Measurements from ENCODE around the gene SYT7. TPM values are rescaled to one million over a fixed set of nuclear protein-coding genes. Genes with fewer than 3 reads are reported as not detected.

Gene SYT7
- total and polyA plus RNA-seq, 4 donors: 2.1 to 114 (median 30.8) TPM

- TF ChIP-seq FOXA1 (IDR thresholded peaks at IDR 0.05) (peak; percentile 58), REST (IDR thresholded peaks at IDR 0.05) (peak; percentile 83)
Observed at GRCh38 chr11:61531044-61531443, 49.8 kb downstream of the SYT7 start (continued).

DNA sequence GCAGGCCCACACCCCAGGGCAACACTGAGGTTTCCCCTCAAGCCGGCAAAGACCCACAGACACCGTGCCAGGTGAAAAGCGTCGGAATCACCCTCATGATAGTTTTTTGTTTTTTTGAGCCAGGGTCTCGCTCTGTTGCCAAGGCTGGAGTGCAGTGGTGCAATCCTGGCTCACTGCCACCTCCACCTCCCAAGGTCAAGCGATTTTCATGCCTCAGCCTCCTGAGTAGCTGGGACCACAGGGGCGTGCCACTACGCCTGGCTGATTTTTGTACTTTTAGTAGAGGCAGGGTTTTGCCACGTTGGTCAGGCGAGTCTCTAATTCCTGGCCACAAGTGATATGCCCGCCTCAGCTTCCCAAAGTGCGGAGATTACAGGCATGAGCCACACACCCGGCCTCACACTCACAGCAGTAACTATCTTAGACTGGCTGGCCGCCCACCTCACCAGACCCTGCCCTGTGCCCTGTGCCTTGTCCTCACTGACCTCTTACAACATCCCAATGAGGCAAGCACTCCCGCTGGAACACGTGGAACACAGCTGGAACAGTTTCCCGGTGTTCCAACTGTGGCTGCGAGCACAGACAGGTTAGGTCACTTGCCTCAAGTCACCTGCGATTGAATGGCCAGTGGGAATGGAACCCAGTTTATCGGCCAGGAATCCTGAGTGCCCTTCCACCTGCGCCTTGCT lies 51.2 kb downstream of the SYT7 start:
- Histone ChIP-seq H3K27me3 (ENCODE audit: control insufficient read depth in 4 of 4, insufficient read depth in 4 of 4, low read length in 3 of 4) (no peaks in the 10 kb centered on the region), H3K9me3 (ENCODE audit: control insufficient read depth in 4 of 4, low read length in 3 of 4) (no peaks in the 10 kb centered on the region), H3K4me3 (ENCODE audit: low read depth in 1 of 3, low read length in 3 of 3) (peak overlapping the region; percentile 34 to 62 (median 52)), H3K4me1 (ENCODE audit: control insufficient read depth in 4 of 4, insufficient read depth in 4 of 4, low read length in 3 of 4) (peaks cover 21 to 63% (median 48%) of the 10 kb centered on the region in 4 donors), H3K9ac (ENCODE audit: low read depth in 1 of 2, low read length in 2 of 2) (peak overlapping the region in 1 of 2 donors; percentile 19), H3K36me3 (ENCODE audit: control insufficient read depth in 4 of 4, insufficient read depth in 3 of 4, low read depth in 1 of 4, low read length in 3 of 4) (peaks cover 5 to 21% (median 12%) of the 10 kb centered on the region in 4 donors), H3K27ac (ENCODE audit: low read depth in 1 of 2, low read length in 2 of 2) (peak overlapping the region; percentile 85 to 90)
- WGBS: 36% methylated on average over 21 of the region's 21 CpGs
- peak; percentile 70 for DNase-seq (ENCODE audit: low spot score)
- TF ChIP-seq, protein P1, sequence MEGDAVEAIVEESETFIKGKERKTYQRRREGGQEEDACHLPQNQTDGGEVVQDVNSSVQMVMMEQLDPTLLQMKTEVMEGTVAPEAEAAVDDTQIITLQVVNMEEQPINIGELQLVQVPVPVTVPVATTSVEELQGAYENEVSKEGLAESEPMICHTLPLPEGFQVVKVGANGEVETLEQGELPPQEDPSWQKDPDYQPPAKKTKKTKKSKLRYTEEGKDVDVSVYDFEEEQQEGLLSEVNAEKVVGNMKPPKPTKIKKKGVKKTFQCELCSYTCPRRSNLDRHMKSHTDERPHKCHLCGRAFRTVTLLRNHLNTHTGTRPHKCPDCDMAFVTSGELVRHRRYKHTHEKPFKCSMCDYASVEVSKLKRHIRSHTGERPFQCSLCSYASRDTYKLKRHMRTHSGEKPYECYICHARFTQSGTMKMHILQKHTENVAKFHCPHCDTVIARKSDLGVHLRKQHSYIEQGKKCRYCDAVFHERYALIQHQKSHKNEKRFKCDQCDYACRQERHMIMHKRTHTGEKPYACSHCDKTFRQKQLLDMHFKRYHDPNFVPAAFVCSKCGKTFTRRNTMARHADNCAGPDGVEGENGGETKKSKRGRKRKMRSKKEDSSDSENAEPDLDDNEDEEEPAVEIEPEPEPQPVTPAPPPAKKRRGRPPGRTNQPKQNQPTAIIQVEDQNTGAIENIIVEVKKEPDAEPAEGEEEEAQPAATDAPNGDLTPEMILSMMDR (IDR thresholded peaks at IDR 0.05; ENCODE audit: low read depth, low read length, missing input control): no peak
- TF ChIP-seq YY1 (IDR thresholded peaks at IDR 0.05) (peak; percentile 37), EGR1 (IDR thresholded peaks at IDR 0.05; ENCODE audit: low read depth in 2 of 2) (peak; percentile 44 to 60), GABPA (IDR thresholded peaks at IDR 0.05 in 1 of 2, conservative IDR thresholded peaks at IDR 0.05 in 1 of 2) (no peak), FOXA2 (IDR thresholded peaks at IDR 0.05) (peak; percentile 67), REST (IDR thresholded peaks at IDR 0.05) (peak; percentile 79), TAF1 (conservative IDR thresholded peaks at IDR 0.05) (no peak), FOXA1 (IDR thresholded peaks at IDR 0.05) (peak; percentile 51), RAD21 (IDR thresholded peaks at IDR 0.05) (no peak), RXRA (IDR thresholded peaks at IDR 0.05) (peak; percentile 99 to 100), SP1 (IDR thresholded peaks at IDR 0.05) (peak; percentile 99), NR2F2 (IDR thresholded peaks at IDR 0.05) (peak; percentile 90), JUND (IDR thresholded peaks at IDR 0.05) (peak; percentile 76 to 85), HNF4A (conservative IDR thresholded peaks at IDR 0.05) (peak; percentile 98), HNF4G (IDR thresholded peaks at IDR 0.05) (peak; percentile 88), ZBTB33 (IDR thresholded peaks at IDR 0.05) (peak; percentile 79)
- TF ChIP-seq, protein P2, sequence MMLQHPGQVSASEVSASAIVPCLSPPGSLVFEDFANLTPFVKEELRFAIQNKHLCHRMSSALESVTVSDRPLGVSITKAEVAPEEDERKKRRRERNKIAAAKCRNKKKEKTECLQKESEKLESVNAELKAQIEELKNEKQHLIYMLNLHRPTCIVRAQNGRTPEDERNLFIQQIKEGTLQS (IDR thresholded peaks at IDR 0.05): peak; percentile 98
- TF ChIP-seq, protein P3, sequence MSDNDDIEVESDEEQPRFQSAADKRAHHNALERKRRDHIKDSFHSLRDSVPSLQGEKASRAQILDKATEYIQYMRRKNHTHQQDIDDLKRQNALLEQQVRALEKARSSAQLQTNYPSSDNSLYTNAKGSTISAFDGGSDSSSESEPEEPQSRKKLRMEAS (IDR thresholded peaks at IDR 0.05): no peak

Measured in liver (tissue), 9 donors.